ENCODE data around the gene ATAD3C.
"Not testable (repeated sequence)": the region's sequence is repeated elsewhere in the genome, so short reads cannot be mapped to it uniquely, and the experiment has no call there.

Gene ATAD3C

DNA sequence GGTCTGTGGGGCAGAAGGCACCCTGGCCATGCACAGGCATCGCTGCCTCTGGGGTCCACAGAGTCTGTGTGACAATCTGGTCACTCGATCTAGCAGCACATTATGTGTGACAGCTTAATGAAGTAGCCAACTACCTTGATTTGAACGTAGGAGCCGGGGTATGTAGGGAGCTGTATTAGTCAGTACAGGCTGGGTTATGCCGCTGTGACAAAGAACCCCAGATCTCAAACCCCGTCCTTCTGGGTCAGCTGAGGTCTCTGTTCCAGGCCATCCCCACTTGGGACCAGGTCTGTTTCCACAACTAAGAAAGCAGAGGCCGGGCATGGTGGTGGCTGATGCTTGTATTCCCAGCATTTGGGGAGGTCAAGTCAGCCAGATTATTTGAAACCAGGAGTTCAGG lies 13.8 kb downstream of the ATAD3C start:
- Histone ChIP-seq H3K4me1 (ENCODE audit: control insufficient read depth, insufficient read depth, low read length) (no peaks in the 10 kb centered on the region), H3K9ac (ENCODE audit: low read length) (no peak overlapping the region), H3K27ac (ENCODE audit: low read depth, low read length) (no peak overlapping the region), H3K27me3 (ENCODE audit: control insufficient read depth, insufficient read depth, low read length) (no peaks in the 10 kb centered on the region), H3K4me3 (ENCODE audit: low read length) (no peak overlapping the region), H3K36me3 (ENCODE audit: control insufficient read depth, insufficient read depth, low read length) (no peaks in the 10 kb centered on the region)

DNA sequence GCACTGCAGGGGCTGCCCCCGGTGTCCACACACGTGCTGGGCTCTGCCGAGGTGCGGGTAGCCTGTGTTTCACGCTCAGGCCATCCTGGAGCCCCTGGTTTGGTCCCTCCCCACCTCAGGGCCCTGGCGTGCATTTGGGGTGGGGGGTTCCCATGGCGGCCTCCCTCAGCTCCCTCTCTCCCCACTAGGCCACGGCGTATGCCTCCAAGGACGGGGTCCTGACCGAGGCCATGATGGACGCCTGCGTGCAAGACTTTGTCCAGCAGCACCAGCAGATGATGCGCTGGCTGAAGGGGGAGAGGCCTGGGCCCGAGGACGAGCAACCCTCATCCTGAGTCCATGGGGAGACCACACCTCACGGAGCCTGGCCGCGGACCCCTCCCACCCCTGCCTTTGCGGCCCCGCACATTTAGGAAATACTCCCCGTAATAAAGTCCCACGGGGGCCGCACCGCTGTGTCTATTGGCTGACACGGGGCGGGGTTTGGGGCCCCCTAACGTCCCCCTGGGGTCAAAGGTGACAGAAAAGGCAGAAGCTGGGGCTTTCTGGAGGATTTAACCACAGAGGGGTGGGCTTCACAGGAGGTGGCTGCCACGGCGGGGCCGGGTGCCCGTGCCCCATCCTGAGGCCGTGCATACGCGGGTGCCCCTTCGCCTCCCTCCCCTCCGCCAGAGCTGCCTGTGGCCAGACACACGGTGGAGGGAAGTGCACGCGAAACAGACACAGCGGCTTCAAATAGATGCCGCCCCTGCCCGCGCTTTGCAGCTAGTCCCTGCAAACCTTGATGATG lies 18.9 kb downstream of the ATAD3C start:
- H3K4me3 ChIP-seq (ENCODE audit: low read length); H3K9ac ChIP-seq (ENCODE audit: low read length); H3K27ac ChIP-seq (ENCODE audit: low read depth, low read length); H3K4me1 ChIP-seq (ENCODE audit: control insufficient read depth, insufficient read depth, low read length); H3K27me3 ChIP-seq (ENCODE audit: control insufficient read depth, insufficient read depth, low read length); H3K36me3 ChIP-seq (ENCODE audit: control insufficient read depth, insufficient read depth, low read length): not testable (repeated sequence)

DNA sequence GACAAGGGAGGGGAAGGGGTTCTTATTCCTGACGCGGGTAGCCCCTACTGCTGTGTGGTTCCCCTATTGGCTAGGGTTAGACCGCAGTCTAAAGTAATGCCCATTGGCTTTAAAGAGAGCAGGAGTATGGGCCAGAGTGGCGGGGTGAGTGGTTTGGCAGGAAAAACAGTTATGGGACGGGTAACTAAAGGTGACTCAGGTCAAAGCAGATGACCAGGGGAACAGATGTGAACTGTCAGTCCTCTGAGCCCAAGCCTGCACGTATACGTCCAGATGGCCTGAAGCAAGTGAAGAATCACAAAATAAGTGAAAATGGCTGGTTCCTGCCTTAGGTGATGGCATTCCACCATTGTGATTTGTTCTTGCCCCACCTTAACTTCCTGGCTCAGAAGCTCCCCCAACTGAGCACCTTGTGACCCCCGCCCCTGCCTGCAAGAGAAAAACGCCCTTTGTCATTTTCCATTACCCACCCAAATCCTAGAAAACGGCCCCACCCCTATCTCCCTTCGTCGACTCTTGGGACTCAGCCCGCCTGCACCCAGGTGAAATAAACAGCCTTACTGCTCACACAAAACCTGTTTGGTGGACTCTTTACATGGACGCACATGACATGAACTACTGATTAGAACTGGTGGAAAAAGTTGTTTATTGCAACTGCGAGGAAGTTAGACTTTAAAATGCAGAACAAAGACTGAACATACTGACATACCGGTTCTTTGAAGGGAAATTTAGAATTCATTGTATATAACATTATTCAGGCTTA lies 21.3 kb downstream of the ATAD3C start:
- peaks cover 2% of the 10 kb centered on the region for H3K4me1 ChIP-seq (ENCODE audit: control insufficient read depth, insufficient read depth, low read length)
- H3K9ac ChIP-seq (ENCODE audit: low read length) = no peak overlapping the region
- peak overlapping the region; percentile 83 for H3K4me3 ChIP-seq (ENCODE audit: low read length)

DNA sequence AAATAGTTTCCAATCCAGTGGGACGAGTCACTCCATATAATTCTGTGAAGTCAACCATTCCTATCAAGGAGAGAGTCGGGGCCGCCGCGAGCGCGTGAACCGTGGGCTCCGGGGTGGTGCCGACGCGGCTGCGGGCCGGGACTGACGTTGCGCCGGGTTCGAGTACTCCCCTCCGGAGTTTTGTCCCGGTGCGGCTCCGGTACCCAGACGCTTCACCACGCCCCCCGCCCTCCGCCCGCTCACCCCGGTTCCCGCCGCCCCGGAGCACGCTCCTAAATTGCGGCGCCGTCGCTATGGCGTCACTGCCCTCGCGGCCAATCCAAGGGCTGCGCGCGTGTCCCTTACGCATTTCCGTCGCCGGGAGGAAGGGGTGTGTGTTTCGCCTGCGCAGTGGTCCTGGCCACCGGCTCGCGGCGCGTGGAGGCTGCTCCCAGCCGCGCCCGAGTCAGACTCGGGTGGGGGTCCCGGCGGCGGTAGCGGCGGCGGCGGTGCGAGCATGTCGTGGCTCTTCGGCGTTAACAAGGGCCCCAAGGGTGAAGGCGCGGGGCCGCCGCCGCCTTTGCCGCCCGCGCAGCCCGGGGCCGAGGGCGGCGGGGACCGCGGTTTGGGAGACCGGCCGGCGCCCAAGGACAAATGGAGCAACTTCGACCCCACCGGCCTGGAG lies 22.0 kb downstream of the ATAD3C start, which contains the start of gene ATAD3B:
Gene ATAD3B (plus strand): TSS at position 377 of the 664 bp plus-strand sequence. CDS start 120 bp downstream, at position 497.
- Histone ChIP-seq H3K4me1 (ENCODE audit: control insufficient read depth, insufficient read depth, low read length) (peaks cover 2% of the 10 kb centered on the region), H3K4me3 (ENCODE audit: low read length) (peak within 1 kb of the TSS; percentile 83), H3K27ac (ENCODE audit: low read depth, low read length) (peak within 1 kb of the TSS; percentile 82), H3K36me3 (ENCODE audit: control insufficient read depth, insufficient read depth, low read length) (no peaks in the 10 kb centered on the region), H3K9ac (ENCODE audit: low read length) (no peak within 1 kb of the TSS), H3K27me3 (ENCODE audit: control insufficient read depth, insufficient read depth, low read length) (no peaks in the 10 kb centered on the region)

More for the DNA sequence above, 21.3 kb downstream of the ATAD3C start:
- H3K27me3 ChIP-seq (ENCODE audit: control insufficient read depth, insufficient read depth, low read length) = no peaks in the 10 kb centered on the region
- peak overlapping the region; percentile 82 for H3K27ac ChIP-seq (ENCODE audit: low read depth, low read length)
- H3K36me3 ChIP-seq (ENCODE audit: control insufficient read depth, insufficient read depth, low read length) = no peaks in the 10 kb centered on the region

DNA sequence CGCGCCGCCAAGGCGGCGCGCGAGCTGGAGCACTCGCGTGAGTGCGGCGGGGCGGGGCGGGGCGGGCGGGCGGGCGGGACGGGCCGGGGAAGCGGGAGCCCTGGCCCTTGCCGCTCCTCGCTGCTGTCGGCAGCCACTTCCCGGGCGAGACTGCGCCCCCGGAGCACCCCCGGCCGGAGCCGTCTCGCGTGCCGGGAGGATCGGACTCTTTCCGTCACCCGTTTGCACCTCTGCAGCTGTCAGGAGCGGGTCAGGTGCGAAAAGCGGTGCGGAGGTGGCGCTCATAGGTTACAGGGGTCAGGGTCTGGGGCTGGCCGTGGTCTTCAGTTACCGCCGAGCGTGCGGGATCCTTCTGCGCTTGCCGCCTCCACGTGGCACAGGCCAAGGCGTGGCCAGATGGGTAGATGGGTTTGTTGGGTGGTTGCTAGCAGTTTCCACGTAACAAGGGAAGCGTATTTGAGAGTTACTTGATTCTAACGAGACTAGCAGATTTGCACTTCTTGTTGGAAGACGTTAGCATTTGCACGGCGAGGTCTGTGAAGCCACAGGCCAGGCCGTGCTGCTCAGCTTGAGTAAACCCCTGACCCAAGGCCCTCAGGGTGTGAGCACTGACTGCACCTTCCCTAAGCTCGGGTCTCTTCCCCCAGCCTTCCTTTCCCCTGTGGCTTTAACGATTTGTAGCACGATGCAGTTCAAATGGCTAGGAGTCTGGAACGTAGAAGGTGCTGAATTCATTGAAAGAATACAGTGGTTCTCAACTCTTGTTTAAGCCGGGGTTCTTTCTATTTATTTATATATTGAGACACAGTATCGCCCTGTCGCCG lies 22.8 kb downstream of the ATAD3C start:
- peak overlapping the region; percentile 70 for H3K4me3 ChIP-seq (ENCODE audit: low read length)
- not testable (repeated sequence) for H3K36me3 ChIP-seq (ENCODE audit: control insufficient read depth, insufficient read depth, low read length); H3K4me1 ChIP-seq (ENCODE audit: control insufficient read depth, insufficient read depth, low read length); H3K27ac ChIP-seq (ENCODE audit: low read depth, low read length); H3K27me3 ChIP-seq (ENCODE audit: control insufficient read depth, insufficient read depth, low read length); H3K9ac ChIP-seq (ENCODE audit: low read length)

DNA sequence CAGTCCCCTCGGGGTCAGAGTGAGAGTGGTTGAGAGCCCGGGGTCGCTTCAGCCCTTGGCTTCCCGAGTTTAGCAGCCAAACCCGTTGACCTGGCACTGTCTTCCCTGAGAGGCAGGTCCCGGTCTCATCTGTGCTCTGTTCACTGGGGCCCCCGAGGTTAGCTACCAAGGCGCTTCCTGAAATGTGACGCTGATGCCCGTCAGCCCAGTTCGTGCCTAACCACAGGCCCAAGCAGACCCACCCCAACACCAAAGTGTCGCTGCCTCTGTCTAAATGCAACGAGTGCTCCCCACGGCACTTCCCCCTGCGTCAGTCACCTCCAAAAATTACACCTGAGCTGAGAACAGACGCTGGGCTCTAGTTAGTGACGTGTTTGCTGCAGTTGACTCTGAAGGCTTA lies 26.5 kb downstream of the ATAD3C start:
- not testable (repeated sequence) for H3K27ac ChIP-seq (ENCODE audit: low read depth, low read length); H3K27me3 ChIP-seq (ENCODE audit: control insufficient read depth, insufficient read depth, low read length); H3K4me3 ChIP-seq (ENCODE audit: low read length); H3K4me1 ChIP-seq (ENCODE audit: control insufficient read depth, insufficient read depth, low read length); H3K9ac ChIP-seq (ENCODE audit: low read length)
- peaks cover 13% of the 10 kb centered on the region for H3K36me3 ChIP-seq (ENCODE audit: control insufficient read depth, insufficient read depth, low read length)

DNA sequence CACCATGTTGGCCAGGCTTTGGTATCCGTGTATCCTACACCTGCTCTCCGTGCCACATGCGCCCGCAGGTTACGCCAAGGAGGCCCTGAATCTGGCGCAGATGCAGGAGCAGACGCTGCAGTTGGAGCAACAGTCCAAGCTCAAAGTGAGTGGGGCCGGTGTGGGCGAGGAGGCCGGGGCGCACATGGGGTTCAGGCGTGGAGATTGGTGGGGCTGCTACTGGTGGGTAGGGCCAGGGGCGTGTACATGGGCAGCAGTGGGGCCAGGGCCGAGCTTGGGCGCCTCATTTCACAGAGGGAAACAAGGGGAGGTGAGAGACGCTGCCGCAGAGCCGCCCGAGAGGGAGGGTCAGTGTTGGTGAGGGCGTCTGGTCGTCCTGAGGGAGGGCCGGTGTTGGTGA lies 27.7 kb downstream of the ATAD3C start:
- Histone ChIP-seq H3K9ac (ENCODE audit: low read length) (no peak overlapping the region), H3K27me3 (ENCODE audit: control insufficient read depth, insufficient read depth, low read length) (no peaks in the 10 kb centered on the region), H3K4me3 (ENCODE audit: low read length) (no peak overlapping the region), H3K27ac (ENCODE audit: low read depth, low read length) (no peak overlapping the region), H3K4me1 (ENCODE audit: control insufficient read depth, insufficient read depth, low read length) (peaks cover 2% of the 10 kb centered on the region), H3K36me3 (ENCODE audit: control insufficient read depth, insufficient read depth, low read length) (peaks cover 13% of the 10 kb centered on the region)

DNA sequence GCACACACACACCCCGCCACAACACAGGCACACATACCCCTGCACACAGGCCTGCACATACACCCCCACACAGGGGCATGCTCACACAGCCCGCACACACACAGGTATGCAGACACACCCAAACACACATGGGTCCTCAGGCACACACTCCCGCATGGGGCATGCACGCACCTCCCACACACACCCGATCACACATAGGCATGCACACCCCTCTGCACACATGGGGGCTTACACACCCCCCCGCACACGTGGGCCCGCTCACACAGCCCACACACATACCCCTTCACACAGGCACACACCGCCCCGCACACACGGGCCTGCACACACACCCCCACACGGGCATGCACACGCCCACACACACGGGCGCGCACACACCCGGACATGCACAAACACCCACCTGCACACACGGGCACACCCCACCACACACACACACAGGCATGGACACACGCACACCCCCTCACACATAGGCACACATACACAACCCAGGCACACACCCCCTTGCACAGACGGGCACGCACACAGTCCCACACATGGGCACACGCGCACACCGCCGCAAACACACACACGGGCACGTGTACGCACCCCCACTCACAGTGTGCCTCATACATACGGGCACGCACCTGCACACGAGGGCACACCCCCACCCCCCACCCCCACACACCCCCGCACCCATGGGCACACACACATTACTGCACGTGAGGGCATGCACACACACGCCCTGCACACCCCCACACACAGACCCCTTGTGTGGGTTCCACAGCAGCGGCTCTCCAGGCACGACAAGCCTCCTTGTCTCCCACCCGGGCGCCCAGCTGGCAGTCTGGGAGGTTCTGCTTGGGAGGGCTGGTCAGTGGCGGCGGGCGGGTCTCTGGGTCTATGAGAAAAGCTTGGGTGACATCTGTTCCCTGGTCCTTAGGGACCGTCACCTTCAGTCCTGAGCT lies 30.3 kb downstream of the ATAD3C start:
- peaks cover 23% of the 10 kb centered on the region for H3K36me3 ChIP-seq (ENCODE audit: control insufficient read depth, insufficient read depth, low read length)
- no peak overlapping the region for H3K4me3 ChIP-seq (ENCODE audit: low read length)
- no peaks in the 10 kb centered on the region for H3K27me3 ChIP-seq (ENCODE audit: control insufficient read depth, insufficient read depth, low read length)
- no peaks in the 10 kb centered on the region for H3K4me1 ChIP-seq (ENCODE audit: control insufficient read depth, insufficient read depth, low read length)
- H3K27ac ChIP-seq (ENCODE audit: low read depth, low read length) = no peak overlapping the region
- no peak overlapping the region for H3K9ac ChIP-seq (ENCODE audit: low read length)

DNA sequence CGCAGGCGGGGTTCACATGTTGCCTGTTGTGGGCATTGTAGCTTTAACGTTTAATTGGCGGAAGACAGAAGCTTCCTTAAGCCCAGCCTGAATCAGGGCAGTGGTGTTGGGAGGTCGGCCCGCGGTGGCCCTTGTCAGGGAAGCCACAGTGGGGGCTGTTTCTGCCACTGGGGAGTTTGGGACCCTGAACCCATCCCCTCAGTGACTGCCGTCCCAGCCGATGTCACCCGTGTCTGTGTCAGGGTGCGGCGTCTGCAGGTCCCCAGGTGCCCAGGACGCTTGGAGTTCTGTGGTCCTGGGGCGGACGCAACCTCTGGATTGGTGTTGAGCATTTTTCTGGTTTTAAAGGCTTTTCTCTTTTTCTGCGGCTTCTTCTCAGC lies 31.0 kb downstream of the ATAD3C start:
- H3K36me3 ChIP-seq (ENCODE audit: control insufficient read depth, insufficient read depth, low read length) = peaks cover 23% of the 10 kb centered on the region
- not testable (repeated sequence) for H3K27me3 ChIP-seq (ENCODE audit: control insufficient read depth, insufficient read depth, low read length); H3K4me3 ChIP-seq (ENCODE audit: low read length); H3K27ac ChIP-seq (ENCODE audit: low read depth, low read length); H3K4me1 ChIP-seq (ENCODE audit: control insufficient read depth, insufficient read depth, low read length); H3K9ac ChIP-seq (ENCODE audit: low read length)

DNA sequence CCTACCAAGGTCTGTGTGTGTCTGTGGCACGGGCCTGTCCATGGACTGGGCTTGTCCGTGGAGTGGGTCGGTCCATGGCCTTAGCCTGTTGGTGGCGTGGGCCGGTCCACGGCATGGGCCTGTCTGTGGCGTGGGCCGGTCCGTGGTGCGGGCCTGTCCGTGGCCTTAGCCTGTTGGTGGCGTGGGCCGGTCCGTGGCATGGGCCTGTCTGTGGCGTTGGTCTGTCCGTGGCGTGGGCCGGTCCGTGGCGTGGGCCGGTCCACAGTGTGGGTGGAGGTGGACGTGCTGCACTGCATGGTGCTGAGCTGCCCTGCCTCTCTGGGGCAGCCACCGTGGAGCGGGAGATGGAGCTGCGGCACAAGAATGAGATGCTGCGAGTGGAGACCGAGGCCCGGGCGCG lies 32.3 kb downstream of the ATAD3C start:
- not testable (repeated sequence) for H3K27me3 ChIP-seq (ENCODE audit: control insufficient read depth, insufficient read depth, low read length); H3K27ac ChIP-seq (ENCODE audit: low read depth, low read length); H3K4me1 ChIP-seq (ENCODE audit: control insufficient read depth, insufficient read depth, low read length); H3K9ac ChIP-seq (ENCODE audit: low read length); H3K4me3 ChIP-seq (ENCODE audit: low read length)
- H3K36me3 ChIP-seq (ENCODE audit: control insufficient read depth, insufficient read depth, low read length) = peaks cover 23% of the 10 kb centered on the region

DNA sequence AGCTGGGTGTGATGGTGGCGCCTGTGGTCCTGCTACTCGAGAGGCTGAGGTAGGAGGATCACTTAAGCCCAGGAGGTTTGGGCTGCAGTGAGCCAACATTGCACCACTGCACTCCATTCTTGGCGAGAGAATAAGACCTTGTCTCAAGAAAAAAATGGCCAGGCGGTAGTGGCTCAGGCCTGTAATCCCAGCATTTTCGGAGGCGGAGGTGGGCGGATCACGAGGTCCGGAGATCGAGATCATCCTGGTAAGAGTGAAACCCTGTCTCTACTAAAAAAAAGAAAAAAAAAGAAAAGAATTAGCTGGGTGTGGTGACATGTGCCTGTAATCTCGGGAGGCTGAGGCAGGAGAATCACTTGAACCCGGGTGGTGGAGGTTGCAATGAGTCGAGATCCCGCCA lies 33.4 kb downstream of the ATAD3C start:
- Histone ChIP-seq H3K4me3 (ENCODE audit: low read length) (no peak overlapping the region), H3K36me3 (ENCODE audit: control insufficient read depth, insufficient read depth, low read length) (peaks cover 20% of the 10 kb centered on the region), H3K27ac (ENCODE audit: low read depth, low read length) (no peak overlapping the region), H3K9ac (ENCODE audit: low read length) (no peak overlapping the region), H3K27me3 (ENCODE audit: control insufficient read depth, insufficient read depth, low read length) (no peaks in the 10 kb centered on the region), H3K4me1 (ENCODE audit: control insufficient read depth, insufficient read depth, low read length) (no peaks in the 10 kb centered on the region)
